Activated CD4-positive, CD25-positive, alpha-beta regulatory T cell treated with anti-CD3 and anti-CD28 coated beads, Interleukin-2, amount 50 U/mL, for 72 hours (primary cell): ENCODE measurements around the gene LCTL.
"Not testable (repeated sequence)": the region's sequence is repeated elsewhere in the genome, so short reads cannot be mapped to it uniquely, and the experiment has no call there.

Source experiments
- DNase-seq: peaks from one replicate; pipeline ENCODE4 v3.0.0; 2021

LCTL gene

GRCh38 chr15:66563566-66564110 is 2.2 kb downstream of the LCTL start:
- no peak for DNase-seq

GRCh38 chr15:66563126-66563525 is 2.7 kb downstream of the LCTL start:
- DNase-seq, result no peak

- no peak for DNase-seq
These were observed 4.8 kb downstream of the LCTL start for GRCh38 chr15:66560856-66561525.

GRCh38 chr15:66558271-66558670 is 7.5 kb downstream of the LCTL start:
- DNase-seq, result no peak

- no peak for DNase-seq
These were observed 10.1 kb downstream of the LCTL start for GRCh38 chr15:66555685-66556084.

GRCh38 chr15:66545255-66545654 is 20.5 kb downstream of the LCTL start:
- no peak for DNase-seq

DNA sequence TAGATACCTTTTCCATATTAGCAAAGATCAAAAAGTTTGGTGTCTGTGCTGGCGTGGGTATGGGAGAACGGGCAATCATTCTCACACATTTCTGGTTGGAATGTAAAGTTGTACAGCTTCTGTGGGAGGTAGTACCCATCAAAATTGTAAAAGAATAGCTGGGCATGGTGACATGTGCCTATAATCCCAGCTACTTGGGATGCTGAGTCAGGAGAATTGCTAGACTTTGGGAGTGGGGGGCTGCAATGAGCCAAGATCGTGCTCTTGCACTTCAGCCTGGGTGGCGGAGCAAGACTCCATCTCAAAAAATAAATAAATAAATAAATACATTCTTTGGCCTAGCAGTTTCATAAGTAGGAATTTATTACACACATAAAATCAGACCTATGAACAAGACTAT is 22.9 kb downstream of the LCTL start:
- DNase-seq, result no peak

GRCh38 chr15:66535056-66535455 is 30.7 kb downstream of the LCTL start:
- no peak for DNase-seq

GRCh38 chr15:66524838-66525237 is 41.0 kb downstream of the LCTL start:
- no peak for DNase-seq

GRCh38 chr15:66523926-66524325 is 41.9 kb downstream of the LCTL start:
- DNase-seq, result no peak

GRCh38 chr15:66515901-66516322 is 49.9 kb downstream of the LCTL start:
- DNase-seq, result no peak

DNA sequence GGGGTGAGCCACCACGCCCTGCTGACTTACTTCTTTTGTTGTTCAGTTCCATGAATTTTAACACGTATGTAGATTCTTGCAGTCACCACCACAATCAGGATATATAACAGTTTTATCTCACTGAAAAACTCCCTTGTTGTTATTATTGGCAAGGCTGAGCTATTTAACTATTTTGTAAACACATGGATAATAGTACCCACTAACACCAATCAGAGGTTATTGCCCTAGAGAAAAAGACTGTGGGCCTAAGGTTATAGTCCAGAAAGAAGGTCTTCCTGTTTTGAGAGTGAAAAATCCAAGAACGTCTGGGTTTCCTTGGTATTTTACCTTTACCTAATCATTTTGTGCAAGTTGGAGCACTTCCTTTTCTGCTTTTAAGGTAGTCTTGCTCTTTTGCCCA is 51.2 kb downstream of the LCTL start:
- no peak for DNase-seq

GRCh38 chr15:66508293-66508883 is 57.4 kb downstream of the LCTL start:
- DNase-seq, result no peak

DNA sequence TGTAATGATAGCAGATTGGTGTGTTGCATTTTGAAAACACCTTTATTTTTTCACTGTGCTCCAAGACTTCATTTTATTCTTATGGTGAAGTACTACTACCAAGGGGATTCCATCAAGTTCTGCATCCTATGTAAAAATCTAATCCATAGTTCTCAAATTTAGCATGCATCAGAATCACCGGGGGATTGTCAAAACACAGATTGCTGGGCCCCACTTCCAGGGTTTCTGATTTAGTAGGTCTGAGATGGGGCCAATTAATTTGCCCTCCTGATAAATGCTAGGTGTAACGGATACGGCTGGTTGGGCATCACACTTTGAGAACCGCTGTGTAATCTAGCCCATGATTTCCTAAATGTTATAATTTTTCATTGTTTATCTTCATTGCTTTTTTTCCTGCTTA is 60.0 kb downstream of the LCTL start:
- DNase-seq, result no peak

GRCh38 chr15:66505430-66505811 is 60.4 kb downstream of the LCTL start:
- no peak for DNase-seq

GRCh38 chr15:66504563-66505429 is 61.0 kb downstream of the LCTL start, which contains the start of the genes RPL4 and ZWILCH:
RPL4 (minus strand) TSS chr15:66504855; CDS start chr15:66504790, 65 bp downstream.
ZWILCH (plus strand) TSS chr15:66505326; CDS start chr15:66505339, 13 bp downstream.
- DNase-seq, result peak; percentile 83

- DNase-seq, result no peak
These were observed 61.8 kb downstream of the LCTL start for GRCh38 chr15:66503780-66504562.

DNA sequence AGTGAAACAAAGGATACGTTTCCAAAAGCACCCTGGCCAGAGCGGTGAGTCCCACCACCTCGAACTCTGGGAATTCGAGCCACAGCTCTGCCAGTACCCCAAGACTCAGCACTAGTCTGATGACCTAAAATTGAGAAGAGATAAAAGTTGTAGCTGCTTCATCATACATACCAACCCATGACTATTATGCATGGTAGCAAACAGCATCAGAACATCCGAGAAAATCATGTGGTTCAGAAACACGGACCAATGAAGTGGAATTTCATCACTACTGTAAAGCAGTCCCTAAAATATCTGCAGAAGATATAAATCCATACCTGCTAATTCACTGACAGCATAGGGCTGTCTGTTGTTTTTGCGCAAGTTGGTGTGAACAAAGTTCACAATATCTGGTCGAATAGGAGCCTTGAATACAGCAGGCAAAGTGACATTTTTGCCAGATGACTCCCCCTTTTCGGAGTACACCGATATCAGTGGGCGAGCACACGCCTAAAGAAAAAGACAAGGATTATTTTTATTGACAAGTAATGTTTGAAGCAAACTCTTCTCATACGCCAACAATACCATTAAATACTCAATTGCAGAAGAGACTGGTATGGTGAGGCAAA is 62.7 kb downstream of the LCTL start:
- not testable (repeated sequence) for DNase-seq

- DNase-seq, result no peak
These were observed 63.3 kb downstream of the LCTL start for GRCh38 chr15:66502491-66502890.

DNA sequence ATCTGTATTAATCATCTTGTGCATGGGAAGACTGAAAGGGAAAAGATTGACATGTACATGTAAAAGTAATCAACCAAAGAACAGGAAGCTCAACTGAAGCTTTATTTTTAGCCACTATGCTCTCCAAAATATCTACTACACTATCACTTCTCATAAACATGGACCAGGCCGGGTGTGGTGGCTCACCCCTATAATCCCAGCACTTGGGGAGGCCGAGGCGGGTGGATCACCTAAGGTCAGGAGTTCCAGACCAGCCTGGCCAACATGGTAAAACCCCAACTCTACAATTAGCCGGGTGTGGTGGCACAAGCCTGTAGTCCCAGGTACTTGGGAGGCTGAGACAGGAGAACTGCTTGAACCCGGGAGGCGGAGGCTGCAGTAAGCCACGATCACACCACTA is 65.5 kb downstream of the LCTL start:
- not testable (repeated sequence) for DNase-seq

DNA sequence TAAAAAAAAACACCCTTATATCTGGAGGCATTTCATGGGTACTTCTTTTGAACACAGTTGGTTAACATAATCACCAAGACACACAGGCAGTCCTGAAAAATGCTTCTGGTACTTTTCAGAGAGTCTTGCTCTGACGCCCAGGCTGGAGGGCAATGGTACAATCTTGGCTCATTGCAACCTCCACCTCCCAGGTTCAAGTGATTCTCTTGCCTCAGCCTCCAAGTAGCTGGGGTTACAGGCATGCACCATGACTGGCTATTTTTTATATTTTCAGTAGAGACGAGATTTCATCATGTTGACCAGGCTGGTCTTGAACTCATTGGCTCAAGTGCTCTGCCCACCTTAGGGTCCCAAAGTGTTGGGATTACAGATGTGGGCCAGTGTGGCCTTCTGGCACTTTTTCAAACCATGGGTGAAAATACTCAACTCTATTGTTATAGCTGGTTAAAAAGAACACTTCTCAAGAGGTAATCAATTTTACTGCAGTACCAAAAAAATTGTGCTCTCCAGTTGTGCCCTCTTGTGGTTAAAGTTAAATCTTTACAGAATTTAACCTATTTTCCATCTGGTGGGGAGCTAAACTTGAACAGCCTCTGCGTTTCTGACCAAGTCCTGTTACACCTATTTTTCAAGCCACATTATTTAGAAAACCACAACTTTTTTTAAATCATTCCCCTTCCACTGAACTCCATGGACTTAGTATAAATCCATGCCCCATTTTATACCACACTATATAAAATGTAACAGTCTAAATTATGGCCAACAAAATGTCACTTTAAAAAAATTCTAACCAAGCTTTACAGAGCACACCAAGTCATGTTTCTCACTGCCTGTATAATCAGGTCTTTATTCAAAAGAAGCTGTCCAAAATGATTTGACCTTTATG is 67.1 kb downstream of the LCTL start:
- no peak for DNase-seq
